ENCODE data around the gene MBNL3.

- no peak for TF ChIP-seq POLR2A (IDR thresholded peaks at IDR 0.05)
- TF ChIP-seq, protein P1, sequence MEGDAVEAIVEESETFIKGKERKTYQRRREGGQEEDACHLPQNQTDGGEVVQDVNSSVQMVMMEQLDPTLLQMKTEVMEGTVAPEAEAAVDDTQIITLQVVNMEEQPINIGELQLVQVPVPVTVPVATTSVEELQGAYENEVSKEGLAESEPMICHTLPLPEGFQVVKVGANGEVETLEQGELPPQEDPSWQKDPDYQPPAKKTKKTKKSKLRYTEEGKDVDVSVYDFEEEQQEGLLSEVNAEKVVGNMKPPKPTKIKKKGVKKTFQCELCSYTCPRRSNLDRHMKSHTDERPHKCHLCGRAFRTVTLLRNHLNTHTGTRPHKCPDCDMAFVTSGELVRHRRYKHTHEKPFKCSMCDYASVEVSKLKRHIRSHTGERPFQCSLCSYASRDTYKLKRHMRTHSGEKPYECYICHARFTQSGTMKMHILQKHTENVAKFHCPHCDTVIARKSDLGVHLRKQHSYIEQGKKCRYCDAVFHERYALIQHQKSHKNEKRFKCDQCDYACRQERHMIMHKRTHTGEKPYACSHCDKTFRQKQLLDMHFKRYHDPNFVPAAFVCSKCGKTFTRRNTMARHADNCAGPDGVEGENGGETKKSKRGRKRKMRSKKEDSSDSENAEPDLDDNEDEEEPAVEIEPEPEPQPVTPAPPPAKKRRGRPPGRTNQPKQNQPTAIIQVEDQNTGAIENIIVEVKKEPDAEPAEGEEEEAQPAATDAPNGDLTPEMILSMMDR (IDR thresholded peaks at IDR 0.05), result no peak
These were observed 93.2 kb downstream of the MBNL3 start for GRCh38 chrX:132395645-132396044.
